Esophagus squamous epithelium (tissue), 4 donors: ENCODE measurements around the gene FBXL7.

Experiments
- POLR2A ChIP-seq, 4 donors: fragments of 450-650 bp; IDR thresholded peaks; one replicate each; pipeline ENCODE4 v1.6.1; 2017; ENCODE audit warnings: antibody characterized with exemption in 4 of 4, mild to moderate bottlenecking in 4 of 4, moderate library complexity in 3 of 4
- TF ChIP-seq, protein P1 (sequence below), 6 experiments: fragments of 450-650 bp in 4 of 6; fragments of 200-600 bp in 2 of 6; sonication (generic) in 2 of 6; IDR thresholded peaks; one replicate each; pipeline ENCODE4 v1.5.1; 2016 to 2019; ENCODE audit warnings: antibody characterized with exemption in 6 of 6, mild to moderate bottlenecking in 4 of 6, moderate library complexity in 4 of 6

GRCh38 chr5:15914638-15915037, 414.7 kb downstream of the FBXL7 start:
- TF ChIP-seq, protein P1, sequence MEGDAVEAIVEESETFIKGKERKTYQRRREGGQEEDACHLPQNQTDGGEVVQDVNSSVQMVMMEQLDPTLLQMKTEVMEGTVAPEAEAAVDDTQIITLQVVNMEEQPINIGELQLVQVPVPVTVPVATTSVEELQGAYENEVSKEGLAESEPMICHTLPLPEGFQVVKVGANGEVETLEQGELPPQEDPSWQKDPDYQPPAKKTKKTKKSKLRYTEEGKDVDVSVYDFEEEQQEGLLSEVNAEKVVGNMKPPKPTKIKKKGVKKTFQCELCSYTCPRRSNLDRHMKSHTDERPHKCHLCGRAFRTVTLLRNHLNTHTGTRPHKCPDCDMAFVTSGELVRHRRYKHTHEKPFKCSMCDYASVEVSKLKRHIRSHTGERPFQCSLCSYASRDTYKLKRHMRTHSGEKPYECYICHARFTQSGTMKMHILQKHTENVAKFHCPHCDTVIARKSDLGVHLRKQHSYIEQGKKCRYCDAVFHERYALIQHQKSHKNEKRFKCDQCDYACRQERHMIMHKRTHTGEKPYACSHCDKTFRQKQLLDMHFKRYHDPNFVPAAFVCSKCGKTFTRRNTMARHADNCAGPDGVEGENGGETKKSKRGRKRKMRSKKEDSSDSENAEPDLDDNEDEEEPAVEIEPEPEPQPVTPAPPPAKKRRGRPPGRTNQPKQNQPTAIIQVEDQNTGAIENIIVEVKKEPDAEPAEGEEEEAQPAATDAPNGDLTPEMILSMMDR (IDR thresholded peaks at IDR 0.05): no peak
- no peak for TF ChIP-seq POLR2A (IDR thresholded peaks at IDR 0.05)
